Activated naive CD8-positive, alpha-beta T cell treated with anti-CD3 and anti-CD28 coated beads, Interleukin-2, amount 50 U/mL, for 16 hours (primary cell): ENCODE results near the gene RRP1B.

Experiments used
- DNase-seq: peaks from one replicate; pipeline ENCODE4 v3.0.0-alpha.2; 2020; ENCODE audit warnings: low read depth, low spot score

The RRP1B gene

GRCh38 chr21:43723648-43724047, 64.3 kb downstream of the RRP1B start:
- DNase-seq = no peak

GRCh38 chr21:43726686-43727518, 67.5 kb downstream of the RRP1B start:
- no peak for DNase-seq

DNA sequence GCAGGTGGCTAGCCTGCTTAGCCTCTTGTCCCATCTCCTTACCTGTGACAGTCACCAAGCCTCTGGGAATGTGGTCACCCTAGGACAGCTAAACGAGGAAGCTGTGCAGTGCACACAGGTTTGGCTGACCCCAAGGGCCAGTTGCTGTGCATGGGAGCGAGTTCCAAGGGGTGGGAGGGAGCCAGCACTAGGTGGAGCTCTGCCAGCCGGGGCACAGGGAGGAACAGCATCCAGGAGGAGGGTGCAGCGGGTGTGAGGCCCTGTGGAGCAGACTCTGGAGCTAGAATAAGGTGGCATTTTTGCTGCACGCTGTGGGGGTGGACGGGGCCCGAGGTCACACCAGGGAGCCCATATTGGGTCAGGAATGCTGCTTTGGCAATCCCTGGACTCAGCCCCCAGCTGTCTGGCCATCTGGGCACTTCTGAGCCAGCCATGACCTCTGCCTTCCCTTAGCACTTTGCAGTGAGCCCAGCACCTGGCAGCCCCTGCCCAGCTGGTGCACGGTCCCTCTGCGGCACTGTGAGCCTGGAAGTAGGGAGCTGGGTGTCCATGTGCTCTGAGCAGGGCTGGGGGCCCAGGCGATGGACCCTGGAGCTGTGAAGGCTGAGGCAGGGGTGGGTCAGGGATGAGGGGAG, 68.3 kb downstream of the RRP1B start:
- no peak for DNase-seq

DNA sequence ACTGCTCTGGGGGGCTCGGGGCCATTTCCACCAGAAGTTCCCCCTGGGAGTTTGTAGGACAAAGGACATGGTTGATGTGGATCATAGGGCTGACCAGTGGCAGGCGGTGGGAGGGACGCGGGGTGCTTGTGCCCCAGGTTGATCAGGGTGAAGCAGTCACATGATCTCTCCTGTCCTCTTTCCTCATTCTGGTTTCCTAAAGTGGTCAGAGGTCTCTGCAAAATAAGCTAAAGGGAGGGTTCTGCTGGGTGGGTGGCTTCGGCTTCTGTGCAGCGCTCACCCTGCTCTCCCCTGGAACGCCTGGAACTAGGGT, 68.8 kb downstream of the RRP1B start:
- no peak for DNase-seq

GRCh38 chr21:43728467-43729390, 69.4 kb downstream of the RRP1B start:
- DNase-seq = peak; percentile 40

DNA sequence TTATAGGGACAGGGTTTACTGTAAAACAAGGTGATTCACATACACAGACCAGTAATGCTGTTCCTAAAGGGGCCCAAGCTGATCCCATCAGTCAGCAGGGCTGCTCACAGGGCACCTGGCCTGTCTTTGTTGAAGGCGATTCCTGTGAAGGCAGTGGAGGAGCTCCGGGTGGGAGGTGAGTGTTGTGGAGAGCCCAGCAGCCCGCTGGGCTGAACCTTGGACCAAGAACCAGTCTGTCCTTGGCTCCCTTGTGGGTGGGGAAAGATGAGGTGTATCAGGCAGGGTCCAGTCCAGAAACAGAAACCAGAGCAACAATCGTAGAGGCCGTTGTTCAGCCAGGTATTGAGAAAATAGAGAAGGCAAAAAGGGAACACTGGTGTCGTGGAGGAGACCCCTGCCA, 72.1 kb downstream of the RRP1B start:
- DNase-seq = no peak

DNA sequence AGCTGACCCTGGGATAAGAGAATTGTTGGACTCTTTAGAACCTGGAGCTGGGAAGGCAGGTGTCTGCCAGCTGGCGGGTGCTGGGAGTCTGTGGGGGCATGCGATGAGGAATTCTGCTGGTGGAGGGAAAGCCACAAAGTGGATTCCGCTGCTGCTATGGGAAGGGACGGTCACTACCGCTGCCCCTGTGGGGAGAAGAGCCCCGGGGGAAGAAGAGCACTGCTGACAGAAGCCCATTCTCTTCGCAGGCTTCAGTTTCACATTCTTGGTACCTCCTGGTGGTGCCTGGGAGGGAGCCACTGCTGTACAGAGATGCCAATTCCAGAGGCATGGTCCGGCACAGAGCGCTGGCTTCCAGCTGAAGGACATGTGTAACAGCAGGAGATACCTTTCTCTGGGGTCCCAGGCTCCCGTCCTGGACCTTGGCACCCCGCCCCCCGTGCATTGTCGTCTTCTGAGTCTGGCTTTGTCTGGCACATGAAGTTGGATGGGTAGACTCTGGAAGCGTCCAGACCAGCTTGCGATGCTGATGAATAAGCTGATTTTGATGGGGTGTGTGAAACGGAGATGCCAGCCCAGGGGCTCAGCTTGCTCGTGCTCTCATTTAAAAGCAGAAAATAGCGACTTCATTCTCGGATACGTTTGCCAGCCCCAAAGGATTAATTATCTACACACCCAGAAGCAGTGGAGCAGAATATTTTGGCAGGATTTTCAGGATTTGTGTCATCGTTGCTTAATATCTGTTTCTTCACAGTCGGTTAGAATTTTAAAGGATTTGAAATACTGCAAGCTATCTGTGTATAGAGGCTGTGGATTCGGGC, 72.7 kb downstream of the RRP1B start:
- DNase-seq = no peak

DNA sequence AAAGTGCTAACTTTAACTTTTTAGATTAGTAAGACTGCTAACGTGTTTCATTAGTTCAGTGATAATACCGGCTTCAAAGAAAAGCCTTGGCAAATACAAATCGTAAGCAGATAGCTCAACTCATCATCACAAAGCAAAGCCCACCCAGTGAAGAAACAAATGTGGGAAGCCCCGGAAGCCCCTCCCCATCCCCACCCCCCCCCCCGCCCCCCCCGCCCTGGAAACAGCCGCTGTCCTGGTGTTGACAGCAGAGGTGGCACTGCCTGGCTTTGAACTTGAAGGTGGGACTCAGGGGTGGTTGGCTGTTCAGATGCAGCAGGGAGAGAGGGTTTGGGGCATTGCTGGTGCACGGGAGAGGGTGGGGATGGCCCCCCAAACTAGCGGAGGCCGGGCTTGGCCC, 73.7 kb downstream of the RRP1B start:
- DNase-seq = no peak

- no peak for DNase-seq
Observed at GRCh38 chr21:43733529-43734071, 74.2 kb downstream of the RRP1B start.

DNA sequence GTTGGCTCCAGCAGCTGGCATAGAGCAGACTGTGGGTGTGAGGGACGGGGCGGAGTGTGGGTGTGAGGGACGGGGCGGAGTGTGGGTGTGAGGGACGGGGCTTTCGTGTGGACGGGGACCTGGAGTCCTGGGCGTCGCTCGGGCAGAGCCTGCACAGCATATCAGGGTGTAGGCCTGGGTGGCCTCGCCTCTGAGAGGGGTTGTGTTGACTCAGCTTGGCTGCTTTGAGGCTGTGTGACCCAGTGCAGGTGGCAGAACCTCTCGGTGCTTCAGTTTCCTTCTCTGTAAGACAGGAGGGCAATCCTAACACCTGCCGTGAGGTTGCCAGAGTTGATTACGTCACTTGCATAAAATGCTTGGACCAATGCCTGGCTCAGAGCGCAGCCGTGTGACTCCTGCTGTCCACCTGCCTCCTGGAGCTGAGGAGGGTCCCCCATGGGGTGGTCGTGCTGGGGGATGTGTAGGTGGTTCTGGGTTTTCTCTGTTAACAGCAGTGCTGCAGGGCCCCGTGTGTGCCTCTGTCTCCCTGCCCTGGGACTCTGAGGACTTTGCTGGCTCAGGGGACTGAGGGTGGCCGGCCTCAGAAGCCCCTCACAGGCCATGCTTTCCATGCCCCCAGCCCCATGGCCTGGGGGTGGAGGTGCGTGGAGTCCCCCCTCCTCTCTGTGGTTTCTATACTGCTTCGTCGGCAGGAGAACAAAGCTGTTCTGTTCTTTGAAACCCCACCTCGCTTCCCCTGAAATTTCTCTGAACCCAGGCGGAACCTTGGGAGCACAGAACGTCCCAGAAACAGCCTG, 75.0 kb downstream of the RRP1B start:
- DNase-seq = no peak

DNA sequence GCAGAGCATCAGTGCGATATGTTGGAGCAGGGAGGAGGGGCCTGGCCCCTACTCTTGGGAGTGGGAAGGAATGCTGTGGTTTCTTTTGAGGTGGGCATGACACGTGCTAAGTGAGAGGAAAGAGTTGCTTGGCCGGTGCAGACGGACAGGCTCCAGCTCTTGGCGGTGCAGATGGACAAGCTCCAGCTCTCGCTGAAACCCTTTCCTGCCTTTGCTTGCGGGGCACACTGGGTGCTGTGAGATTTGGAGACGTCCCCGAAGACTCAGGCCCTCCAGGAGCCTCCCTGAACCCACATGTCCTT, 75.5 kb downstream of the RRP1B start:
- DNase-seq = no peak

GRCh38 chr21:43735236-43736091, 76.1 kb downstream of the RRP1B start:
- DNase-seq = no peak

DNA sequence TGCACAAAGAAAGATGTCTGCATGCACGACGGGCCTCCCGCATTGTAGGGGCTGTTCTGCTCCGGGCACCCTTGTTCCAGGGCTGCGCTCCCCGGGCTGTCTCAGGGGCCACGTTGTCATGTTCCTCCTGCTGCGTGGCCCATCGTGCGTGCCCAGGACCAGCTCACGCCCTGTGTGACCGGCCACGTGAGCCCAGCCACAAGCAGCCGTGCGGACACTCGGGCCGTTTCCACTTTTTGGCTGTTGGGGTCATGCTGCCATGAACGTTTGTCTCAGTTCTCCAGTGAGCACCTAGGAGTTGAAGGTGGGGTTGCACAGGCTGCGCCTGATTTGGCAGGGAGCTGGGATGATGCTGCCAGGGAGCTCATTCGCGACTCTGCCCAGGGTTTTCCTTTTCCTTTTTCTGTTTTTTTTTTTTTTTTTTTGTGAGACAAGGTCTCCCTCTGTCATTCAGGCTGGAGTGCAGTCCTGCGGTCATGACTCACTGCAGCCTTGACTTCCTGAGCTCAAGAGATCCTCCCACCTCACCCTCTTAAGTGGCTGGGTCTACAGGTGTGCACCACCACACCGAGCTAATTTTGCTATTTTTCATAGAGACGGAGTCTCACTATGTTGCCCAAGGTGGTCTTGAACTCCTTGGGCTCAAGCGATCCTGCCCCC, 77.0 kb downstream of the RRP1B start:
- DNase-seq = no peak

- DNase-seq = no peak
Observed at GRCh38 chr21:43737158-43737950, 78.0 kb downstream of the RRP1B start.

GRCh38 chr21:43739621-43740435, 80.5 kb downstream of the RRP1B start:
- DNase-seq = no peak

DNA sequence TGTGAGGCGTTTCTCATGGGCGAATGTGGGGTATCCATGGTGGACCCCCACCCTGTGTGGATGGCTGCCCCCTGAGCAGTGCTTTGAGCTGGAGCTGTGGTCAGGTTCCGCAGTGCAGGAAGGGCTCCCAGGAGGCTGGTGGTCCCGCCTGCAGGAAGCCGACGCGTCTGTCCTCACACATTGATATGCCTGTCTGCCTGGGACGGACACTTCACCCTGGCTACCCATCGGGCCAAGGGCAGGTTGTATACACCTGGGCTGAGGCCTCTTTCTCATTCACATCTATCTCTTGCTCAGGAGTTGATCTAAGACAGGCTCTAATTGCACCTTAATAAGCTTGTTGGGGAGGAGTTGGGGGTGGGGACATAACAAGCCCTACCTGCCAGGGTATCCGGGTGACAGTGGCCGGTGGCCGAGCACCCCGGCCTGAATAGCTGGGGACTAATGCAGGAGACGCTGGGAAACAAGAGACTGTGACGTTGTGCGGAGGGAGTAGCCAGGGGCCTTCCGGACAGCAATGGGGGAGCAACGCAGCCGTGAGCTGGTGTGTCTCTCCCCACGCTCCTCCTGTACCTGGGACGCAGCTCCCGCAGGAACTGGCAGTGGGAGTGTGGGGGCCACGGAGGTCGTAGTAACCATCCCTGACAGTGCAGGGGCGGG, 81.3 kb downstream of the RRP1B start:
- no peak for DNase-seq
